ENCODE data around the gene ATXN7L2. TPM values are rescaled to one million over a fixed set of nuclear protein-coding genes. Genes with fewer than 3 reads are reported as not detected.

ATXN7L2 gene
- total and polyA plus RNA-seq, 2 of the 8 experiments (the other 6 are each of a cell fraction or from before 2014, with no cell fraction given) = 8.1 to 9.3 TPM

DNA sequence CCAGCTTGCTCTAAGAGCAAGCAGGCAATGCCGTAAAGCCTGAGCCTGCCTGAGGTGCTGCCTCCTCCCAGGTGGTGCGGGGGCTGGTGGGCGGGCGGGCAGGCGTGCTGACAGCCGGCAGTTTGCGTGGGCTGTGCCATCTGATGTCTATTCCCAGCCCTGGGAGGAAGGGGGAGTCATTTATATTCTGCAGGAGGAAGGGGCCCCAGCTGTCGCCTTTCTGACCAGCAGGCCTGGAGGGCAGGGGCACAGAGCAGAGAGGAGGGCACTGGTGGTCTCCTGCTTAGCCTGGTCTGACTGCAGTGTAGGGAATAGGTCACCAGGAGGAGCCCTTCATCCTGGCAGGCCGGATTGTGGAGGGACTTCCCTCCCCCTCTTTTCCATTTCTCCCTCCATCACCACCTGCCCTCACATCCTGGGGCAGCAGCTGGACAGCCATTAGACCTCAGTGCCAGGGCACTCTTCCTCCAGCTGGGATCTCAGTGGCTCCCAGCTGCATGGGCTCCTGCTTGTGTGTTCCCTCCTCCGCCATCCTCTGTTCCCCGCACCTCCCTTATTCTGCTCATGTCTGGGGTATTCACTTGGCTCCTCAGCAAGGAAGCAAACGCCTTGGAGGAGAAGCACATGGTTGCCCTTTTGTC lies 14.6 kb downstream of the ATXN7L2 start:
- 64% methylated on average over 5 of the region's 12 CpGs; no CpG with 5 or more reads in 1 of the 2 experiments for WGBS, 2 experiments (ENCODE audit: extremely low coverage in 1 of 2, insufficient coverage in 1 of 2, insufficient read length in 1 of 2, insufficient replicate concordance in 2 of 2, low coverage in 1 of 2, low lambda C conversion rate in 2 of 2, missing lambda C conversion rate in 1 of 2)
- POLR2A ChIA-PET (ENCODE audit: partially characterized antibody) = interaction anchor here (0.8 to 4.1 kb wide), 6 partner anchors 7 to 72 kb away, joined by 3 to 20 read pairs (median 12); partner anchors contain the start of genes AMIGO1, ATXN7L2 and PSMA5
- TF ChIP-seq CEBPB (IDR thresholded peaks at IDR 0.05; ENCODE audit: low read depth, low read length) (no peak), MAFK (IDR thresholded peaks at IDR 0.05; ENCODE audit: low read depth, low read length) (no peak), SUZ12 (IDR thresholded peaks at IDR 0.05; ENCODE audit: low read length) (no peak), EP300 (IDR thresholded peaks at IDR 0.05; ENCODE audit: borderline replicate concordance in 1 of 2, low read depth in 2 of 2, low read length in 2 of 2) (no peak), GABPA (IDR thresholded peaks at IDR 0.05; ENCODE audit: borderline replicate concordance, insufficient read depth, low read length) (no peak), SP4 (IDR thresholded peaks at IDR 0.05; ENCODE audit: low read length) (no peak), FOSL1 (IDR thresholded peaks at IDR 0.05; ENCODE audit: insufficient read depth, low read depth, low read length) (no peak)
- TF ChIP-seq, protein P1, sequence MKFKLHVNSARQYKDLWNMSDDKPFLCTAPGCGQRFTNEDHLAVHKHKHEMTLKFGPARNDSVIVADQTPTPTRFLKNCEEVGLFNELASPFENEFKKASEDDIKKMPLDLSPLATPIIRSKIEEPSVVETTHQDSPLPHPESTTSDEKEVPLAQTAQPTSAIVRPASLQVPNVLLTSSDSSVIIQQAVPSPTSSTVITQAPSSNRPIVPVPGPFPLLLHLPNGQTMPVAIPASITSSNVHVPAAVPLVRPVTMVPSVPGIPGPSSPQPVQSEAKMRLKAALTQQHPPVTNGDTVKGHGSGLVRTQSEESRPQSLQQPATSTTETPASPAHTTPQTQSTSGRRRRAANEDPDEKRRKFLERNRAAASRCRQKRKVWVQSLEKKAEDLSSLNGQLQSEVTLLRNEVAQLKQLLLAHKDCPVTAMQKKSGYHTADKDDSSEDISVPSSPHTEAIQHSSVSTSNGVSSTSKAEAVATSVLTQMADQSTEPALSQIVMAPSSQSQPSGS (IDR thresholded peaks at IDR 0.05; ENCODE audit: low read length) = no peak
- TF ChIP-seq, protein P2, sequence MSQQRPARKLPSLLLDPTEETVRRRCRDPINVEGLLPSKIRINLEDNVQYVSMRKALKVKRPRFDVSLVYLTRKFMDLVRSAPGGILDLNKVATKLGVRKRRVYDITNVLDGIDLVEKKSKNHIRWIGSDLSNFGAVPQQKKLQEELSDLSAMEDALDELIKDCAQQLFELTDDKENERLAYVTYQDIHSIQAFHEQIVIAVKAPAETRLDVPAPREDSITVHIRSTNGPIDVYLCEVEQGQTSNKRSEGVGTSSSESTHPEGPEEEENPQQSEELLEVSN (IDR thresholded peaks at IDR 0.05) = peak; percentile 75

More for the DNA sequence above, 14.6 kb downstream of the ATXN7L2 start:
- peaks cover 0 to 11% (median 5%) of the 10 kb centered on the region in 4 experiments; a peak in 5 of 7 replicates for H3K4me1 ChIP-seq (replicated peaks in 1 of 4; ENCODE audit: control insufficient read depth in 3 of 4, insufficient read depth in 4 of 4, low read length in 3 of 4)
- H2BK5ac ChIP-seq (ENCODE audit: low read depth, low read length) = peak overlapping the region; percentile 85
- H3K14ac ChIP-seq (ENCODE audit: insufficient read length) = no peak overlapping the region
- peaks cover 2% of the 10 kb centered on the region for H3K23me2 ChIP-seq (ENCODE audit: low read depth, low read length)
- no peak overlapping the region for H3K4ac ChIP-seq (replicated peaks; ENCODE audit: insufficient read length, low read depth, low read length)
- peak in 1 of 2 experiments; percentile 89 for DNase-seq (ENCODE audit: low read depth in 1 of 2, low spot score in 2 of 2)
- no peaks in the 10 kb centered on the region for H3K79me2 ChIP-seq (ENCODE audit: control insufficient read depth in 1 of 2, insufficient read depth in 2 of 2, low read length in 2 of 2)
- H3K27ac ChIP-seq (ENCODE audit: low read depth, low read length) = no peak overlapping the region
- H4K91ac ChIP-seq (replicated peaks; ENCODE audit: insufficient read length, low read length) = peak overlapping the region; percentile 30
- peaks cover 0 to 2% (median 0%) of the 10 kb centered on the region in 4 experiments; a peak in 2 of 8 replicates for H3K36me3 ChIP-seq (ENCODE audit: control insufficient read depth in 2 of 4, insufficient read depth in 4 of 4, low read length in 3 of 4)
- H3K56ac ChIP-seq (replicated peaks; ENCODE audit: insufficient read length, low read depth, low read length) = no peak overlapping the region
- peak overlapping the region in 1 of 2 experiments; percentile 20; a peak in 2 of 4 replicates for H3K4me2 ChIP-seq (ENCODE audit: insufficient read depth in 1 of 2, low read depth in 2 of 2, low read length in 2 of 2)
- H4K20me1 ChIP-seq (replicated peaks in 1 of 2; ENCODE audit: control insufficient read depth in 1 of 2, insufficient read depth in 2 of 2, low read length in 2 of 2) = peaks cover 0 to 2% of the 10 kb centered on the region in 2 experiments
- no peak overlapping the region for H4K5ac ChIP-seq (ENCODE audit: insufficient read length, low read depth, low read length)
- no peak overlapping the region for H3K4me3 ChIP-seq (ENCODE audit: extremely low read depth in 1 of 4, insufficient read depth in 2 of 4, low read depth in 3 of 4, low read length in 4 of 4)
- no peaks in the 10 kb centered on the region for H3K27me3 ChIP-seq (replicated peaks in 1 of 4; ENCODE audit: control insufficient read depth in 3 of 4, extremely low read depth in 1 of 4, insufficient read depth in 3 of 4, low read length in 3 of 4)
- H4K8ac ChIP-seq (ENCODE audit: extremely low read depth, insufficient read depth, low read length) = no peak overlapping the region
- no peaks in the 10 kb centered on the region for H3K9me3 ChIP-seq (ENCODE audit: insufficient read depth in 2 of 2, low read depth in 1 of 2, low read length in 1 of 2)
- H2BK120ac ChIP-seq (replicated peaks; ENCODE audit: low read depth, low read length) = no peak overlapping the region
- H3K18ac ChIP-seq (ENCODE audit: extremely low read depth, low read length) = peak overlapping the region; percentile 63; the same call in 1 of the 2 replicates
- CTCF ChIA-PET (ENCODE audit: partially characterized antibody) = interaction anchor here (0.6 to 43.7 kb wide), 24 partner anchors 3 to 465 kb away, joined by 3 to 1755 read pairs (median 4); partner anchors contain the start of genes AMIGO1, ATXN7L2, CYB561D1 and GPR61
- no peak for FAIRE-seq
- no peaks in the 10 kb centered on the region for H3K79me1 ChIP-seq (ENCODE audit: low read depth, low read length)
- H2BK12ac ChIP-seq (ENCODE audit: low read depth, low read length) = peak overlapping the region; percentile 81; the same call in 1 of the 2 replicates
- no peak overlapping the region for H2AFZ ChIP-seq (ENCODE audit: low read length)
- H2AK5ac ChIP-seq (ENCODE audit: low read depth, low read length) = no peak overlapping the region
- no peak overlapping the region for H2BK20ac ChIP-seq (ENCODE audit: low read length)
- H2BK15ac ChIP-seq (ENCODE audit: low read length) = 0 out of 2 replicates have a peak overlapping the region, but pooled peaks have one; percentile 51
- no peak overlapping the region for H3K9ac ChIP-seq (replicated peaks in 1 of 4; ENCODE audit: extremely low read depth in 1 of 4, low read depth in 3 of 4, low read length in 3 of 4)
- H3K23ac ChIP-seq (ENCODE audit: insufficient read length) = no peak overlapping the region
